NCI-H345 treated with DMSO at 0.1 percent for 48 hours (cell line): ENCODE measurements around the gene RBM4B.

ENCODE experiments used
- DNase-seq: peaks from one replicate; lab custom pipeline; 2025; ENCODE audit not compliant: unreplicated experiment; lab: John Stamatoyannopoulos, UW

RBM4B gene

DNA sequence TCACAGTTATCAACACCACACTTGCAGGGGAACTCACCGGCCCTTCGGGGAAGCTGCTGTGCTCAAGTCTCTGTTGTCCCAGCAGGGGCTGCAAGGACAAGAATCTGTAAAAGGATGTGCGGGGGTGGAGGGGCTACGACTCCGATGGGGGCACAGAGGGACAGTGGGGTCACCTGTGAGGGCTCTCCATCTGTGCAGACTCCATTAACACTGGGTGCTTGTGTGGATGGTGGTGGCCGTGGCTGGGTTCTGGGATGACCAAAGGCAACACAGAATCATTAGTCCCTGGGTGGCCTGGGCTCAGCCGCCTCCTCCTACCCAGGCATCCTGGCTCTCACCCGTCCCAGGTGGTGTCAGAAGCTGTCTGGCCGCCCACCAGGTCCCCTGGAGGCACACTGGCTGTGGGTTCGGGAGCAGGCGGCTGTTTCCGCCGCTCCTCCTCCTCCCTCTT lies 10.2 kb upstream of the RBM4B start:
- DNase-seq = no peak

DNA sequence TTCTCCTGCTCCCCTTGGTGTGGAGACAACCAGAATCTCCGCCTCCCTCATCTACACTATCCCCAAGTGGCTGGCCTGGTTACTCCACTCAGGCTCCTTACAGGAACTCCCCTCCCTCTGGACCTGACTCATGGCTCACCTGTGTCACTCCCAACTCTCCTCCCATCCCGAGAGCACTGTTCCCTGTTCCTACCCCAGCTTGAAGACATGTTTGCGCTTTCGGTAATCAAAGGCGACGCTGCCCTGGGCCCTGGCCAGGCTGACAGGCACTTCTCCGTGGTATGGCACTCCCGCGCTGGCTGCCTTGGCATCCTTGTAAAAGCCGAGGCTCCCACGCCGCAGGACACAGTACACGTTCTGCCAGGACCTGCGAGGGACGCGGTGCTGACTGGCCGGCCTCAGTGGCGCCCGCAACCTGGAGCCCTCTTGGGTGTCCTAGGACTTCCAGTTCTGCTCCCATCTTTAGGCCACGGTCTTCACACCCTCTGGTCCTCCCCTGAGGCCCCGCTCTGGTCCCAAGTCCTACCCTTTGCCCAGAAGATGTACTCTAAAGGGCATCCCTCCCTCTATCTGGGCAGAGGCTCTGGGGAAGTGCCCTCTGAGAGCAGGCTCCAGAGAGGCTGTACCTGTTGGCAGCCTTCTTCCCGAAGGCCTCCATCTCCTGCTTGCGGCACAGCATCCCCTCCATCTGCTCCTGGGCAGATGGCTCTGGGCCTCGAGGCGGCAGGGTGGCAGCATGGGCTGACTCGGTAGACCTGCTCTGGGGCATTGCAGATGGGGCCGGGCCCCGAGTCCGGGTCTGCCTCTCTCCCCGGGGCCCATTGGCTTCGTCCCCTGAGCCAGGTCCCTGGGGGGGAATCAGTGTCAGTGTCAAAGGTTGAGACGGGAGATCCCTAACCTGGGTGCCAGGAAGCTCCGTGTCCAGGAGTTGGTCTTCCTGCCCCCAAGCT lies 9.4 kb upstream of the RBM4B start:
- DNase-seq = no peak

DNA sequence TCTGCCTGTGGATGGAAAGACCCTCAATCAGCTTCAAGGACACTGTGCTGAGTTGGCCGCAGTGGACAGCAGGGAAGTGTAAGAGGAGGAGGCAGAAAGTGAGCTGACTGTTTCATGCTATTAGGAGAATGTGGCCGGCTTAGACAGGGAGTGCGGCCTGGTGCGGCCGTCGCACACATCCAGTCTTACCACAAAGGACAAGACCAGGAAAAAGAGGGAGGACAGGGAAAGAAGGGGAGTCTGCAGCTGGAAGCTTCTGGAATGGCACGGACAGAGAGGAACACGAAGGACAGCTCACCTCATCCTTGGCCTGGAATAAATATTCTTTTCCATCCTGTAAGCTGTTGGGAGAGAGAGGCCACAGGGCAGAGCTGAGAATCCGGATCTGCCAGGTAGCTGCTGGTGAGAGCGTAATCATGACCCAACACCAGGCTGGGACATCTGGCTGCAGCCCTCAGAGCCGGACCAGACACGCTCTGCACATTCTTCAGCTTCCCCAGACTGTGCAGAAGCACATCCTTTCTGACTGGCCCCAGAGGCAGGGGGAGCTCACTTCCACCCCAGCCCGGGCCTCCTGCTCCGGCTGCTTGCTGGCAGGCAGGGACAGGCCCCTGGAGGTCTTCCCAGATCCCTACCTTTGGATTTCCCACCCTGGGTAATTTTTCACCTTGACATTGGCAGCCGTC lies 8.6 kb upstream of the RBM4B start:
- DNase-seq = no peak

DNA sequence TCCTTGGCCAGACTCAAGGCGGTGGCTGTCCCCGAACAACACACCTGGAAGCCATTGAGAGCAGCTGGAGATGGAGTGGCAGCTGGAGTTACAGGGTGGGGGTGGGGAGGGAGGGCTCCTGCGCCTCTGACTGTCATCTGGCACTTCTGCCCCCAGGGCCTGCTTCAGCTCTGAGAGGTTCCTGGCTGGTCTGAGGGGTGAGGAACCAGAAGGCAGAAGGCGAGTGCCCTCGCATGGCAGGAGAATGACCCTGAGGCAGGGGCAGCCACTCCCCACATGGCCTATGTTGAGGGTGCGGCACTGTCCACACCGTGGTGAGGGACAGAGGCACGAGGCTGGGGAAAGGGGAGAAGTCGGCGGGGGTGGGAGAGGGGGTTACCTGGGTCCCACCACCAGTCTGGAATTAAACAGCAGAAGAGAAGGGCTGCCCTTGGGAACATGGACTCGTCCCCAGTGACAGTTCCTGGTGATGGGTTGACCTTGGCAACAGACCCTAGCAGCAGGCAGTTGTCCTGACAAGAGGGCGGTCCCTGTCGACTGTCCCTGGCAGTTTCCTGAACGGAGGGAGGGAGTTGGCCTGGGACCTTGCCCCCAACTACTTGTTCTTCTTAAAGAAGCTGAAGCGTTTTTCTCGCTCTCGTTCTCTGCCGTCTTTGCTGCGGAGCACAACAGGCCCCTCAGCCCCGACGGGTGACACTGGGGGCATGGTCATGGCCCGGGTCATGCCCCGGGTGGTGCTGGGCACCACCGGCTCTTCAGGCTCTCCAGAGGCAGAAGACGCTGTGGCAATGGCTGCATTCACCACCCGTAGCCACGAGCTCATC lies 7.8 kb upstream of the RBM4B start:
- no peak for DNase-seq

DNA sequence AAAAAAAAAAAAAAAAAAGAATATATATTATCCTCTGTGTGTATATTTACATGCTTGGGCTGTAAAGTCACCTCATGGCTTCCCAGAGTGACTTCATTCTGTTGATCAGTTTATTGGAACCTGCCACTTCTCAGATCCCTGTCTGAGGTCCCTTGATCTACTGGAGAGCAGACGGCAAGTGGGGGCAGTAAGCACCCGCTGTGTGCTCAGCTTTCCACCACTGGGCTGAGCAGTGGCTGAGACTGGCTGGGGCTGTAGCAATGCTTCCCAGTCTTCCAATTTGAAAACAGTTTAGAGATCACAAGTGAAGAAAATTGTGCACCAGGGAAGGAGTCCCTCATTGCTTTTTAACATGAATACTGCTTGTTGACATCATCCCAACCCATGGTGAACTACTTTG lies 6.9 kb upstream of the RBM4B start:
- no peak for DNase-seq

DNA sequence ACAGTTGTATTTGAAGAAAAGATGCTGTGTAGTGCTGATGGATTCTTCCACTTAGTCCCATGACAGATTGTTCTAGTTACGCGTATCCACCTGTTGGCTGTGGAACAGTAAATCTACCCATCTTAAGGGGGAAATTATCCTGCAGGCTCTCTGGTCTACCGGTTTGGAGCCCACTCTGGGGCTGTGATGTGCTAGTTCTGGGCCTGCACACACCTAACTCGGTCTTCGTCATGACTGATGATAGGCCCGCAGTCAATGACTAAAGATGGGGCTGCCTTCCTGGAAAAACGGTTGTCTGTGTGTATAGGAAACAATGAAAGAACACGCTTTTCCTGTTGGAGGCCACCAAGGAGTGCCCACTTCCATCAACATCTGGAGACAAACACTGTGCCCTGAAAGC lies 6.2 kb upstream of the RBM4B start:
- DNase-seq = no peak

DNA sequence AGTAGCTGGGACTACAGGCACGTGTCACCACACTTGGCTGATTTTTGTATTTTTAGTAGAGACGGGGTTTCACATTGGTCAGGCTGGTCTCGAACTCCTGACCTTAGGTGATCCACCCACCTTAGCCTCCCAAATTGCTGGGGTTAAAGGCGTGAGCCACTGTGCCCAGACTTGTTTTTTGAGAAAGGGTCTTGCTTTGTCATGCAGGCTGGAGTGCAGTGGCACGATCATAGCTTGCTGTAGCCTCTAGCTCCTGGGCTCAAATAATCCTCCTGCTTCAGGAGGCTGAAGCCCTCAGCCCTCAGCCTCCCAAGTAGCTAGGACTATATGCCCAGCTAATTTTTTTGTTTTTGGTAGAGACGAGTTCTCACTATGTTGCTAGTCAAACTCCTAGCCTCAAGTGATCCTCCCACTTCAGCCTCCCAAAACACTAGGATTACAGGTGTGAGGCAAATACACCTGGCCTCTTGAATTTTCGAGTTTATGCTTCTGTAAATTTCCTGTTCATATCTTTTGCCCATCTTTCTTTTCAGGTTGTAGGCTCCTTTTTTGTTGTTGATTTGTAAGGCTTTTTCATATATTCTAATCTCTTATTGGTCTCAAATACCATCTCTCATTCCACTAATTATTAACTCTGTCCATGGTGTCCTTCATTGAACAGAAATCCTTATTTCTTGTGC lies 3.4 kb upstream of the RBM4B start:
- DNase-seq = no peak

DNA sequence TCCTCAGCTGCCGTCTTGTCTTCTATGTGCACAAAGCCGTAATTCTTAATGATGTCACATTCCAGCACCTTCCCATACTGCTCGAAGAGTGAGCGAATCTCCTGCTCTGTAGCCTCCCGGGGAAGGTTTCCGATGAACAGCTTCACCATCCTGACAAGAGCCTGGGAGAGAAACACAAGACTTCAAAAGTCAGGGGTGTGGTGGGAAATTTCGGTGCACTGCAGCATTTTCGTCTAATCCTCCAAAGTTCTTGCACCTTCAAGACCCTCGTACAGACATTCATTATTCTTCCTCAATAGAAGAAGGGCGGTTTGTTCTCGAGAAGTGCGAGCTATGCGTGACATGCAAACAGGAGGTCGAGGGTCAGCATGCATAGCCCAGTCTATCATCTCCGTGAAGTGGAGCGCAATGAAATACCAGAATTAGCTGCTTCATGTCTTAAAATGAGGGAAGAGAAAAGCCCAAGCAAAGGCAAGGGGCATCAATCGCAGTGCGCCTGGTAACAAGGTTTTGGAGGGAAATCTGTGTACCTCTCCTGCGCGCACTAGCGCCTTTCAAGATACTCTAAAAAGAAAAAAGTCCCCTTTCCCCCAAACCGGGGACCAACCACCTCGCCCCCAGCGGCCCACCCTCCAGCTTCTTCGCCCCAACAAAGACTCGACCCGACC lies 622 bp downstream of the RBM4B start:
- no peak for DNase-seq

DNA sequence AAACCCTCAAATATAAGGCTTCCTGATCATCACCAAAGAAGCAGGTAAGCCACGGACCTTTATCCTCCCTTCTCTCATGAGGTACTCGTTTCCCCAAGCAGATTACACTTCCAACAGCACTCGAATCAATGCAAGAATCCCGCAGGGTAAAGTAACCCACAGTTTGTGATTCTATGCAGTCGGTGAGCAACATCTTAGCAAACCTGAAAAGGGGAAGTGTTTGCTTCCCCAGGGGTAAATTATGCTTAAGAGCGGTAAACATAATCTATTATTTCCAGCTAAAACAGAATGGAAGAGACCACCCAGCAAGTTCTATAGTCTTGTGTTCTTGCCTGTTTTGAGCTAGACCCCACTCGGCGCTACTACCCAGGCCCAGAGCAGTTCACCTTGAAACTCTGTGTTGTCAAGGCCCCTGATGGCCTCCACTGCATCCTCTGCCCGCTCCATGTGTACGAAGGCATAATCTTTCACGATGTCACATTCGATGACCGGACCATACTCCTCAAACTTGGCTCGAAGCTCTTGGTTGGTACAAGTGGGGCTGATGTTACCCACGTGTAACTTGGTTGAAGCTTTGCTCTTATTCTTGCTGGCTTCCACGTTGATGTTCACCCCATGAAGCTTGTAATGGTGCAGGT lies 1.3 kb downstream of the RBM4B start:
- no peak for DNase-seq

DNA sequence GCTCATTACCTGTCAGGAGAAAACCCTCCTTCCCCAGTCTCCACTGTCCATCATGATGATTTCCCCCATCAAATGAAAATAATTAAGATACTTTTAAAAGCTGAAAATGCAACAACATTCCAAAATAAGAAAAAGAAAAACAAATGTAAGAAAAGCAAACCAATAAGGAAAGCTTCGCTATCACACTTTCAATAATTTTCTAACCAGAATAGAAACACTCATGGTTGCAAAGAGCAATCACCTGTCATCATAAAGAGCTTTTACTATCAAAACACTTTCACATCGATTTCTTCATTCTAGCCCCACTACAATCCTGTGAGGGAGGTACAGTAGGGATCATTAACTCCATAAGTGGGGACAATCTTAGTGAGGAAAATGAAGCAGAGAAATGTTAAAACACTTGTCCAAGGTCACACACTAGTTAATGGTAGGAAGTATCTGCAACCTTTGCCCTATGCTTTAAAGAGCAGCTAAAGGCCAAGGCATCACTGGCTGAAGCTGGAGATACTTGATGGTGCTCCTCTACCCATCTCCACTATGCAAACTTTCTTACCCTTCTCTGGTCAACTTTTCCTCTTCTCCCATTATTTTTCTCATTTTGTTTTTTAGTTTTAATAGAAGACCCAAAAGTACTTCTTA lies 2.6 kb downstream of the RBM4B start:
- DNase-seq = peak; percentile 13

DNA sequence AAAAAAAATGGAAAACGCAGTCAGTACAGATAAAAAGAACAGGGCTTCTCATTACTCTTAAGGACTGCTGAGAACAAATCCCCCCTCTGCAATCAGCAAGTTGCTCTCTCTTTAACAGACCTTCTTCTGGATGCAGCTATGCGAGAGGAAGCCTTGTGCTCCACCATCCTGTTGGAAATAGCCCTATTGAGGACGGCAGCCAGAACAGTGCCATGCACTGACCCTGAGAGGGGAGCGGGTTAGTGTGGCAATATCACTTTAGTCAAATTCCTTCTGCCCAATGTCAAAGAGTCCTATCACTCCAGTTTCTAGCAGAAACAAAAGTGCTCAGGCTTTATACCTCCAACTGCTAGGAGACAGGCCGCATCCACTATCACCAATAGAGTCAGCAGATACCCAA lies 6.9 kb downstream of the RBM4B start:
- DNase-seq = no peak

DNA sequence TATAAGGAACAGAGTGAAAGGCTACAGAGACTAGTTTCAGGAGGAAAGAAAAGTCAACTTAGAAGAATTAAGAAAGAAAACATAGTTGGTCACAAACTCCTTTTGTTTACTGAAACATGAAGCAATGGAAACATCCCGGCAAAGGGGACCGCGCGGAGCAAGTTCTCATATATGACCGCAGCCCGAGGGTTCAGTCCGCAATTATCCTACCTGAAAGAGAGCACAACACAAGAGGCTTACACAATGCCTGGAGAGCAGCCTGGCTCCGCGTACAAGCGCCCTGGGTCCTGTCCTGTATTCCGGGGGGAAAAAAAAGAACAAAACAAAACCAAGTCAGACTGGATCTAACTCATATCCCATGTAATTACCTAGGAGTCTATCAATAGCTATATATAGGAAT lies 12.3 kb downstream of the RBM4B start:
- no peak for DNase-seq

DNA sequence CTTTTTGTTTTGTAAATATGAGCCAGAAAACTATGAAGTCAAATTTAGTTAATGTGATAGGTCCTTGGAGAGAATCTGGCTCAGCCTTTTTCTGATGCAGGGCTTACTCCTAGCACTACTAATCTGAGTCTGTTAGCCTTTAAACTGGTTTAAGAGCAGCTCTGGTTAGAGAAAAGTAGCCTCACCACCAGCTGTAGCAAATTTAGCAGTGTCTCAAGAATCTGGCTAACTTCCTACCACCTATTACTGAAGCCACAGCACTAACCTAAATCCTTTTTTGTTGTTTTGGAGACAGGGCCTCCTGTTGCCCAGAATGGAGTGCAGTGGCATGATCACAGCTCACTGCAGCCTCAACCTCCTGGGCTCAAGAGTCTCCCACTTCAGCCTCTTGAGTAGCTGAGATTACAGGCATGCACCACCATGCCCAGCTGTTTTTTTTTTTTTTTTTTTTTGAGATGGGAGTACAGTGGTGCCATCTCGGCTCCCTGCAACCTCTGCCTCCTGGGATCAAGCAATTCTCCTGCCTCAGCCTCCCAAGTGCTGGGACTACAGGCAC lies 13.9 kb downstream of the RBM4B start:
- DNase-seq = no peak

DNA sequence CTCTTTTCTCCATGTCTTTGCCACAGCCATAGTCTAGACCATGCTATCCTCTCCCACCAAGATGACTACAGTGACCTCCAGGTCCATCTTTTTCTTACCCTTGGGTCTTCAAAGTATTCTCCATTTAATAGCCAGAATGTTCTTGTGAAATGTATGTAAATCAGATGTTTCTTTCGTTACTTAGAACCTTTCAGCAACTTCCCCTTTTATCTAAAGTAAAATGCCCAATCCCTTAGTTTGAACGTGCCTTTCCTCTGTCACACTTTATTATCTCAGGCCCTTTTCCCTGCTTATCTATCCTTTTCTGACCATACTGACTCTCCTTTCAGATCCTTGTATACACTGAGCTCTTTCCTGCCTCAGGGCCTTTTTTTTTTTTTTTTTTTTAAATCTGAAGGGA lies 17.9 kb downstream of the RBM4B start:
- no peak for DNase-seq

DNA sequence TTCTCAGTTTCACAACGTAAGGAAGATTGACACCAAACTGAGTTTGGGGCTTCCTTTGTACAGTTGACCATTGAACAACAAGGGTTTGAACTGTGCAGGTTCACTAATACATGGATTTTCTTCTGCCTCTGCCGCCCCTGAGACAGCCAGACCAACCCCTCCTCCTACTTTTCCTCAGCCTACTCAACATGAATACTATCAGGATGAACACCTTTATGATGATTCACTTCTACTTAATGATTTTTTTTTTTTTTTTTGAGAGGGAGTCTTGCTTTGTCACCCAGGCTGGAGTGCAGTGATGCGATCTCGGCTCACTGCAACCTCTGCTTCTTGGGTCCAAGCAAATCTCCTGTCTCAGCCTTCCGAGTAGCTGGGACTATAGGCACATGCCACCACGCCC lies 24.6 kb downstream of the RBM4B start:
- no peak for DNase-seq

DNA sequence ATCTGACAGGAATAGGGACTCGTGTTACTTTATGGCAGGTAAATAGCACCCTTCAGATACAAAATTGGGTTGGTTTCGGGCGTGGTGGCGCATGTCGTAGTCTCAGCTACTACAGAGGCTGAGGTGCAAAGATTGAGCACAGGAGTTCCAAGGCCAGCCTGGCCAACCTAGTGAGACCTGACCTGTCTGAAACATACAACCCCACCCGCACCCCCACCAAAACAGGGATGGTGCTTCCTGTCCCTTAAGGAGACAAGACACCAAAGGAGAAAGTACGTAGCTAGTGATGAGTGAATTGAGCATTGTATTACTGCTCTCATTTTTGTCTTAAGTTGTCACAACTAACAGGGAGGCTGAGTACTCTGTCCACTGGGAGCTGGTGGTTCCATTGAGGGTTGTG lies 25.0 kb downstream of the RBM4B start:
- DNase-seq = no peak

DNA sequence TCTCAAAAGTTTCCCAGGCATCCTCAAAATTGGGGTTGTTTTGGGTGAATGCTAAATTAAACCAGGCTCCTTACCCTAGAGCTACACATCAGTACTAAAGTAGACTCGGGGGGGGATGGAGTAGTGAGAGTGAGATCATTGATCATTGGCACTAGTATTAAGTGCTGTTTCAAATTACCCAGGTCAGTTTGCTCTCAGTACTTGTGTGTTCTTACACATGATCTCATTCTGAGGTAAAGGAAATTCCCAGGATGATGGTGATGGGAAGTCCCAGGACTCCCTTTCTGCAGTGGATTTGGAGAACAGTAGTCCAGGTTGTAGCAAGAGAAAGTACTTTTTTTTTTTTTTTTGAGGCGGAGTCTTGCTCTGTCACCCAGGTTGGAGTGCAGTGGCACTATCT lies 26.7 kb downstream of the RBM4B start:
- DNase-seq = no peak

DNA sequence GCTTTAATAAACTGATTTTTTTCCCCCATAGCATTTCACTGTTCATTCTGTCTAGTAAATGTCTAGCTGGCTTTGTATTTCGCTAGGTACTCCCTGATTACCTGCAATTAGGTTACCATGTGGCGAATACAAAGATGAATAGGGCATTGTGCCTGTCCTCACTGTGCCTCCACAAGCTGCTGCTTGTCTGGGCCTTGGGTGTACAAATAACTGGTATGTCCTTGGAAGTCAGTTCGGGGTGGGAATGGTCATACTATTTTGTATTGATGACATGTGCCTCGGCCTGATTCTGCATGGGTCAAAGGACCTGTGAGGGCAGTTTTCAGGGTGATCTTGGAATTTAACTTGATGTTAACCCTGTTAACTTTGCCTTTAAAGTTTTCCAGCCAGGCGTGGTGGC lies 27.8 kb downstream of the RBM4B start:
- no peak for DNase-seq

DNA sequence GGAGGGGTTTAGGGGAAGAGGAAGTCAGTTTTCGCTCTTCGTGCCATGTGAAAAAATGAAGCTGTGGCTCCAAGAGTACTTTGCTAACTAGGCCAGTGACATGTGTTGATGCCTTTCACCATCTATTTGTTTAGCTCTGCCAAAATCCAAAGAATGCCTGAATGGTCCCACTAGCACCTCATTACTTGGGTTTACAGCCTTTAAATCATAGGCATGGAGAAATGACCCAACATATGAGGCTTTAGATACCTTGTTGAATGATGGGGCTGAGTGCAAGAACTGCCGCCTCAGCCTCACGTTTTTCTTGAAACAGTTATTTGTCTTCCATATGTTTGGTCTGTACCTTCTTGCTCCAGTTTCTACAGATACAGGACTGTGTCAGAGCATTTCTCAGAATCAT lies 30.9 kb downstream of the RBM4B start:
- DNase-seq = no peak
